ENCODE results near the gene GABBR2.
"Not testable (repeated sequence)": the region's sequence is repeated elsewhere in the genome, so short reads cannot be mapped to it uniquely, and the experiment has no call there.

GABBR2 gene

DNA sequence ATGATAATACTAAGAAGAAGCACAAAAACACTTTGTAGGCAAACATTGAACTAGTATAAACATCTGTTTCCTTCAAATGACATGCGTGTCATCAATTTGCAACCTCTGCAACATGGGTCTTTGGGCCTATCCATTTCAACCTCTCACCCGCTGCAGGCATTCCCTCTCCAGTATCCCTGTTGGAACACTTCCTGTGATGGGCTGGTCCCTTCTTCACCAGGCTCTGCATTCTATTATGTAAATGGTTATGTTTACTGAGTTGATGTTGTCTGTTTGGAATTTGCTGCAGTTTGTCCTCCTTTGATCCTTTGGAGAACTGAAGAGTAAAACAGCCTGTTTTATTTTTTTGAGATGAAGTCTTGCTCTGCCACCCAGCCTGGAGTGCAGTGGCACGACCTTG is 436.7 kb downstream of the GABBR2 start:
- no peak for DNase-seq

DNA sequence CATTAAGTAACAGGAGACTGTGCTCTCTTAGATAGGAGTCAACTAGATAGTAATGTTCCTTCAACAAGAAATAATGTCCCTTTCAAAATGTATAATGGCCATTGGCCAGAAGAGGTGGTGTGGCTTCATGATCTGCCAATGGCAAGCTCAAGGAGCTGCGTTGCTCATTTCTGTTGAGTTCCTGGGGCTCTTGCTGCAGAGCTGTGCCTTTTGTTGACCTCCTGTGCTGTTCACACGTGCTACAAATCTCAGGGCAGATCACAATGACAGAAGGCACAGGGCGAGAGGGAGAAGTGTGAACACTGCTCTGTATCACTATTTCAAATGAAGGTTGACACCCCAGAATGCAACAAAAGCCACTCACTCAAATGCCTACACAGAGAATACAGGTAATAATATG is 437.3 kb downstream of the GABBR2 start:
- DNase-seq: no peak

DNA sequence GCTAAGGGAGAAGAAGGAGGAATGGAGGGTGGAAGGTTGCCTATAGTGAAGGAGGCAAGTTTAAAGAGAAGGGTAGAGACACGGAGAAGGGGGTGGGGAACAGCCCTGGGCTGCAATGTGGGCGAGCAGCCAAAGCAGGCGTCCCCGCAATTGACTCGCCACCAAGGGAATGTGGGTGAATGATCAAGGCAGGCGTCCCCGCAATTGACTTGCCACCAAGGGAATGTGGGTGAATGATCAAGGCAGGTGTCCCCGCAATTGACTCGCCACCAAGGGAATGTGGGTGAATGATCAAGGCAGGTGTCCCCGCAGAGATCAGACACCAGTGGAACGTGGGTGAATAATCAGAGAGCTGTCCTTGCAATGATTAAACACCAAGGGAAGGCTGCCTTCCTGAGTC is 438.5 kb downstream of the GABBR2 start:
- DNase-seq: not testable (repeated sequence)

- not testable (repeated sequence) for DNase-seq
Observed at GRCh38 chr9:98269652-98270051, 439.1 kb downstream of the GABBR2 start.

DNA sequence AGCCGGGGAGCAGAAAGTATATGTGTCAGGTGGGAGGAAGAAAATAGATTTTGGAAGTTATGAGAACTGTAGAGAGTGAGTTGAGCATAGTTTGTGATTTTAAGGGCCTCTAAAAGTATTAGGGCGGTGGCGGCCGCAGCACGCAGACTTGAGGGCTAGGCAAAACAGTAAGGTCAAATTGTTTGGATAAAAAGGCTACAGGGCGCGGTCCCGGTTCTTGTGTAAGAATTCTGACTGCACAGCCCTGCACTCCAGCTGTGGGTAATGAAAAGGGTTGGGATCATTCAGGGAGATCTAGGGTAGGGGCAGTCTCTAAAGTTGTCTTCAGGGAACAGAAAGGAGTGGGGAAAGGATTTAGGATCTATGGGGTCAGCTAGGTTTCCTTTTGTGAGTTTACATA is 441.2 kb downstream of the GABBR2 start:
- DNase-seq: not testable (repeated sequence)

GRCh38 chr9:98264516-98264915 is 444.2 kb downstream of the GABBR2 start:
- DNase-seq: no peak

DNA sequence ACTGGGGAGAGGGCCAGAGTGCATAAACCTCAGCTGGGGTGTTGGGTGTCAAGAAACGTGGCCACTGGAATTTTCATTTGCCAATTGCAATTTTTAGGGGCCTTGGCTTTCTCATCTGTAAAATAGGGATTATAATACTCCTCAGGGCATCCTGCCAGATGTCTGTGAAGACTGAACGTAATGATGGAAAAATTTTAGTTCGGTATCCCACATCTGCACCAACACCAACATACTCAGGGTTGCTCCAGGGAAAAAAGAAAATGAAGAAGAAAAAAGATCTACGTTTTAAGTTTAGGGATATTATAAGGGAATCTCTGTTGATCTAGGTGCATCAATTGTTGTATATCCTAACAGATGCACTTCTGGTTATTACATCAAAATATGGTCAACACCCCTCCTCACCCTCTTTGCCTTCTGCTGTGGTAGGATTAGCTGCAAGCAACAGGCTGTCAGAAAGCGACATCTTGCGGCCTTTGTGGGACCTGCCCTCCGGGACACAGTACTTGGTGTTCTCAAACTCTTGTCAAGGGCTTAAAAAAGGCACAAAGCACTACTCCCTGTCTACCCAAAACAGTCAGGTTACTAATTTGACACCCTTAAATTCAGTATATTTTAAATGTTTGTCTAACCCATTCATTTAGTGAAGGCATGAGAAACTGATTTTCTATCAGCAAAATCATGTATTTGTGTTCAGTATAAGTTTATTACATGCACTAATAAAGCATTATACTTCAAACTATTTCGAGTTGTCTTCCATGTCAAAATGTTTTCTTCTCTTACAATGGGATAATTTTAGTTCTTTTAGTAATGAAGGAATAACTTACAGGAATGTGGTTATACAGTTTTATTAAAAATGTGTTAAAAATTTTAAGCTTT is 445.0 kb downstream of the GABBR2 start:
- DNase-seq: peak; percentile 70 to 79

DNA sequence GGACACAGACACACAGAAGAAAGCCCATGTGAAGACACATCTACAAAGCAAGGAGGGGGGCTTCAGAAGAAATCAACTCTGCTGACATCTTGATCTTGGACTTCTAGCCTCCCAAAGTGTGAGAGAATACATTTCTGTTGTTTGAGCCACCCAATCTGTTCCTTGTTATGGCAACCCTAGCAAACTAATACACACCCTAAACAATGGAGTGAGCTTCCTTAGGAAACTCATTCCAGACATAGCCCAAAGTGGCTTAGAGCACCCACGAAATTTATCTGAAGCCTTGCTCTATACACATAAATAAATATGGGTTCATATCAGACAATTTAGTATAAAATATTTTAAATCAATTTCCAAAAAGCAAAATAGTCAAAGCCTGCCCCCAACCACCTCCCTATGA is 445.7 kb downstream of the GABBR2 start:
- no peak for DNase-seq

DNA sequence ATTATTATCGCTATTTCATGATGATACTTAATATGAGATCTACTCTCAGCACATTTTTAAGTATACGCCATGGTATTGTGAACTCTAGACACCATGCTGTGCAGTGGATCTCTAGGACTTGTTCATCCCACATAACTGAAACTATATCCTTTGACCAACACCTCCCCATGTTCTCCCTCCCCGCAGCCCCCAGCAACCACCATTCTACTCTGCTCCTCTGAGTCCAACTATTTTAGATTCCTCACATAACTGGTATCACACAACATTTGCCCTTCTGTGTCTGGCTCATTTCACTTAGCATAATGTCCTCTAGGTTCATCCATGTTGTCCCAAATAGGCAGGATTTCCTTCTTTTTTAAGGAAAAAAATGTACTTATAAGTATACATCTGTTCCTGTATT is 446.7 kb downstream of the GABBR2 start:
- DNase-seq: no peak

DNA sequence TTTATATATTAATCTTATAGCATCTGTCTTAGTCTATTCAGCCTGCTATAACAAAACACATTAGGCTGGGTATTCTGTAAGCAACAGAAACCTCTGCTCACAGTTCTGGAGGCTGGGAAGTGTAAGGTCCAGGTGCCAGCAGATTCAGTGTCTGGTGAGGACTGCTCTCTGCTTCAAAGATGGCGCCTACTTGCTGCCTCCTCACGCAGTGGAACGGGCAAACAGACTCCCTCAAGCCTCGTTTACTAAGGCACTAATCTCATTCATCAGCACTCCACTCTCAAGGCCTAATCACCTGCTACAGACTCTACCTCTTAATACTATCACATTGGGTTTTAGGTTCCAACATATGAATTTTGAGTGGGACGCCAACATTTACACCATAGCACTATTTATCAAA is 448.1 kb downstream of the GABBR2 start:
- DNase-seq: no peak

- DNase-seq: no peak
Observed at GRCh38 chr9:98259791-98260190, 448.9 kb downstream of the GABBR2 start.

- DNase-seq: peak; percentile 16 to 31
Observed at GRCh38 chr9:98256756-98257155, 452.0 kb downstream of the GABBR2 start.

- DNase-seq: peak; percentile 93
Observed at GRCh38 chr9:98255578-98256296, 453.0 kb downstream of the GABBR2 start, which contains the start of gene TBC1D2. Gene TBC1D2, minus strand, starts transcription at chr9:98255649. Its CDS starts 108 bp downstream, at chr9:98255541.

DNA sequence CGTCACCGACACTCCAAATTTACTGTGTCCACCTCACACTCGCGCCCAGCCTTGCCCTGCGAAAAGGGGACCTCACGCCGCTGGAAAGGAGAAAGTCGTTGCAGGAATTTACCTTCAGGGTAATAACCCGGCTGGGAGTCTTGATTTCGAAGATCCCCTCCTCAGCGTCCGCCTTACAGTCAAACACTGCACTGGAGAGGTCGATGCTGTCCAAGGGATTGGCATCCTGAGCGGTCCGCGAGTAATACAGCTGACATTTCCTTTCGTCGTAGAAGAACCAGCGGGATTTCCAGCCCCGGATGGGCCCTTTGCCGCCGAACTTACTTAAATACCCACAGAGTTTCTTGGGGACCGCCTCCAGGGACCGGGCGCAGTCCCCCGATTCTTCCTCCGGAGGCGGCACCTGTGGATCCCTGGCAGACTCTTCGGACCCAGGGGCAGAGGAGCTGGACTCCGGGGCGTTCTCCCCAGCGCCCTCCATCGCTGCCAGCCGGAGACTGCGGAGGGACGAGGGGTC is 453.6 kb downstream of the GABBR2 start:
- DNase-seq: no peak

DNA sequence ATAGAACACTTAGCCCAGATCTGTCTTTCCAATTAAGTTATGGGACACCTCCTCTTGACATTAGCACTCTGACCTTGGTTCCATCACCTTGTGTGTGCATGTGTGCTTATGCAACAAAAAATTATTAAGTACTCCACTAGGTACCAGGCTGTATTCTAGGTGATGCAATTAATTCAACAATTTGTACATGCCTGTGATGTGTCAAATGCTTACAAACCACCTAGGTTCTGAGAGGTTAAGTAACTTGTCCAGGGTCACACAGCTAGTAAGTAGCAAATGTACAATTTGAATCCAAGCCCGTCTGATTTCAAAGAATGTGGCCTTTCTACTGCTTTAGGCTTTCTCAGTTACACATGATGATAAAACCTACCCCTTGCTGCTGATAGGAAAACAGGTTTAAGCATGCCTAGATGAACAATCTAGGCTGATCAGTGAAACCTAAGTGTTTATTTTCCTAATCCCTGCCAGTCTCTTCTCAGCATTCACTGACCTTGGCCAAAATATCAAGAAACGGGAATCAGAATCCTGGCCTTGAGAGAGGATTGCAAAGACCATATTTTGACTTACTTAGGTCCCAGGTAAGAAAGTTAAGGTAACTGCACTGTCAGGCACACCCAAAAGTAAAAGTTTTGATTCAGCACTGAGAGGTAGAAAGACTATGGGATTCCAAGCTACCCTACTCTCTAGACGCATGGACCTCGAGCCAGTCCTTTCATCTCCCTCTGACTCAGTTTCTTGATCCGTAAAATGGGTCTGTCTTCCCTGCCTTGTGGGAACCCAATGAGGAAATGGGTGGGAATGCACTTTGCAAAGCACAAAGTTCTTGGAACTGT is 454.3 kb downstream of the GABBR2 start:
- no peak for DNase-seq

DNA sequence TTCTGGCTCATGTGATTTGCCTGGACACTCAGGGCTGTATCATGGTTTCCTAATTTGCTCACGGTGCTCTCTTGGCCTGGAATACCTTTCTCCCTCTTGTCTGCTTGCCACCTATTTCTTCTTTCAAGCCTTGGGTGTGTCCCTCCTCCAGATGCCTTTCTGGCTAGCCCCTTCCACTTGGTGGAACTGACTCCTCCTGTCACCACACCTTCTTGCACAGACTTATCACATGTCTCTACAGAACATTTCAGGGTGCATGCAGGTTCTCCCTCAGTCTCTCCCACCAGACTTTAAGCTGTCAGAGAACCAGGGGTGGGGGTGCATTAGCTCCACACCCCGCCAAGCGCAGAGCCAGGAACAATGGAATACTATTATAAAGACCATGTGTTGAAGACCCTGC is 455.2 kb downstream of the GABBR2 start:
- DNase-seq: no peak

DNA sequence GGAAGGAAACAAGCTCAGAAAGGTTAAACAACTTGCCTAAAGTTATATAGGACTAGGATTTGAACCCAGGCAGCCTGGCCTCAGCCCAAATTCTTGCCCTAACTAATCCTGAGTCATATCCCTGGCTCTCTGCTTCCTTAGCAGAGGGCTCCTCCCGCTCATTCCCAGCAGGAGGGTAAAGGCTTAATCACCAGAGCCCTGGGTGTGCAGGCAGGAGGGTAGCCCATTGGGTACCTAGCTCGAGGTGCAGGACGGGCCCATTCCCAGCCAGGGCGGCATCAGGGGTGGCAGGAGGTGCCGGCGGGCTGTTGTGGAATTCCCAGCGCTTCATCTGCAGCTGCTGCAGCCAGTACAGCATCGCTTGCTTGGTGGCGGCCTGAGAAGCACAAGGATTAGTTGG is 457.2 kb downstream of the GABBR2 start:
- no peak for DNase-seq

DNA sequence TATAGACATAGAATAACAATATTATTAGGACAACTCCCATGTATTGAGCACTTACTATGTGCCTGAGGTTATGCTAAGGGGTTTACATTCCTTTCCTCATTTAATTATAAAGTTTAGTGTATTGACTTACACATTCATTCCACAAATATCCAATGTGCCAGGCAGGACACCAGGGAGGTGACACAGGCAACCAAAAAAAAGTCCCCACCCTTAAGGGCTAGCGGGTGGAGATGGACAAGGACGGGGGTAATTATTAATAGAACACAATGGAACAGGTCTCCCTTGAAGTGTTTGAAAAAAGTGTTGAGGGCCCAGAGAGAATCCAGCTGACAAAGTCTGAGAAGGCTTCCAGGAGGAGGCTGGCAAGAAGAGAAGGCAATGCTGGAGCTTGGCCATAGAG is 459.0 kb downstream of the GABBR2 start:
- no peak for DNase-seq

- peak; percentile 87 to 88 for DNase-seq
Observed at GRCh38 chr9:98248737-98249474, 459.8 kb downstream of the GABBR2 start.

GRCh38 chr9:98247831-98248657 is 460.7 kb downstream of the GABBR2 start:
- DNase-seq: no peak

DNA sequence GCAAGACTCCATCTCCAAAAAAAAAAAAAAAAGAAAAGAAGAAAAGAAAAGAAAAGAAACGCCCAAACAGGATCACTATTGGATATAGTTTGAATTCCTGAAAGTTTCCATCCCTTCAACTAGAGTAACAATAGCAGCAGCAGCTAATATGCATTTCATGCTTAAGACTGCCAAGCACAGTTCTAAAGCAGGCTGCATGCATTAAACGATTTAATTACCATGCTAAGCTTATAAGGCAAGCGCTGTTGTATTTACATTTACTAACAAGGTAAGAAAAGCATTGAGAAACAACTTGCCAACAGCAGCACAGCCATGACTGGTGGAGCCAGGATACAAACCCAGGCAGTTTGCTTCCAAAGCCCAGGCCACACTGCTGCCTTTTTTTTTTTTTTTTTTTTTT is 466.3 kb downstream of the GABBR2 start:
- DNase-seq: no peak
